GM21526 (cell line): ENCODE results near the gene NFATC1.

Experiments used
- ATAC-seq: cut with Tn5 transposase; IDR thresholded peaks from one replicate; pipeline ENCODE4 v1.9.1; 2021; ENCODE audit warnings: moderate library complexity; ENCODE audit not compliant: unreplicated experiment, low FRiP score

The NFATC1 gene

GRCh38 chr18:79402977-79403722 lies 7.4 kb downstream of the NFATC1 start:
- ATAC-seq, result no peak

GRCh38 chr18:79403723-79404566 lies 8.2 kb downstream of the NFATC1 start:
- no peak for ATAC-seq

DNA sequence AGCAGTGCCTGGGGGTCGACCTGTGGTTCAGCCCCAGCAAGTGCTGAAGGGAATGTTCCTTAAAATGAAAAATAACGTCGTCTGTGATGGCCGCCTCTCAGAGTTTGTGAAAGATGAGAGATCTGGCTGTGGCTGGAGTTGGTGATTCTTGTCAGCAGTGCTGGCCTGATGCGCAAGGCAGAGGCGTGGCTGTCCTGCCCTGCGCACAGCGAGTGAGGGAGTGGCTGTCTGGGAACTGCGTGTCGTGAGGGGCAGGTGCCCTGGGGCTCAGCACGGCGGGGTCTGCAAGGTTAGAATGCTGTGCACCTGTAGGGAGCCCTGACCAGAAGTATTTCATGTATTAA lies 8.8 kb downstream of the NFATC1 start:
- no peak for ATAC-seq

DNA sequence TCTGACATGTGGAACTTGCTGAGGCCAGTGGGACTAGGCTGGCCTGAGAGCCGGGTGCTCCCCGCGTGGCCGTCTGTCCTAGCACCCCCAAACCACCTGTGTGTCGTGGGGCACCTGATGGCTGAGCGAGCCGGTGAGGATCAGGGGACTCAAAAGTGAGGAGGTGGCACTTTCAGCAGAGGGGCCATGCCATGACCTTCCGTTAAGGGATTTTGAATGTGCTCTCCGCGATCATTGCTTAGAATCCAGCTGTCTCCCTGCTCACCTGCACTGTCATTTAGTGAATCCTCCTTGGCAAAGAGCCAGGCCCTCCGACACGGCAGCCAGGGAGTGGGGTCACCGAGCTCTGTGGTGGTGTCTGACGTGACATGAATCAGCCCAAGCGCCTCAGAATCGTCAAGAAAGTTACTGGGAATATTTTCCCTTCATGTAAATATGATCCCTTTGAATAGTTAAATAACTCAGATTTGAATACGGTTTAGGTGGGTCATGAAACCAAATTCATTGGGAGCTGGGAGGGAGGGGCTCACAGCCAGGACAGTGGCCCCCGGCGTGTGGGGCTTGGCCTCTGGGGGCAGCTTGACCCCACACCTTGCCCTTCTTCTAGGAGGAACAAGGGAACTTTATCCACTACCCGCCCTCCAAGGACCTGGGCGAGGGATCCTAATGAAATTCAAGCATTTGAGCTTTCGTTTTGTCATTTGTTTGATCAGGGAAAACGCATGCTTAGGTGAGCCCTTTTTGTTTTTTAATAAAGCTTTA lies 9.5 kb downstream of the NFATC1 start:
- no peak for ATAC-seq

GRCh38 chr18:79405781-79406575 lies 10.2 kb downstream of the NFATC1 start:
- ATAC-seq, result peak; percentile 75

DNA sequence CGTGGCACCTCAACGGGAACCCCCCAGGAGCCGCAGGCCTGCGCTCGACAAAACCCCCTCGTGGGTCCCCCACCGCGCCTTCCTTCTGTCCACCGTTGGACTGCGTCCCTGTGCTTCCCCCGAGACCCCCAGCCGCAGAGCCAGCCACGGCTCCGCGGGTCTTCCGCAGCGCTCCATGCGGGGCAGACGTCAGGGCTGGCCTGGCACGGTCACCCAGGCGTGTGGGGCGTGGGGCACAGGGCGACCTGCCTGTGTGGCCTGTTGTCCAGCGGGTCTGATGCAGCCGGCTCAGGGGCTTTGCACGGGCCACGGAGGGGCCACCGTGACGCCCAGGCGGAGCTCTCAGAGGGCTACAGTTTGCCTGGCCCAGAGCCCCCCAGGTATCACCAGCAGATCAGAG lies 11.0 kb downstream of the NFATC1 start:
- no peak for ATAC-seq

DNA sequence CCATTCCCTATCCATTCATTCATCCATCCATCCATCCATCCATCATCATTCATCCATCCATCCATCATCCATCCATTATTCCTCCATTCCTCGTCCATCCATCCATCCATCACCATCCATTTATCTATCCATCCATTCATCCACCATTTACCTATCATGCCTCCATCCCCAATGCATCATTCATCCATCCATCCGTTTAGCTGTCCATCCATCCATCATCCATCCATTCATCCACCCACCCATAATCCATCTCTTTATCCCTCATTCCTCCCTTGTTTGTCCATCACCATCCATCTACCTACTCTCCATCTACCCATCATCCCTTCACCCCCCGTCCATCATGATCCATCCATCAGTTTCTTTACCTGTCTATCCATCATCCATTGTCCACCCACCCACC lies 13.6 kb downstream of the NFATC1 start:
- ATAC-seq, result no peak

DNA sequence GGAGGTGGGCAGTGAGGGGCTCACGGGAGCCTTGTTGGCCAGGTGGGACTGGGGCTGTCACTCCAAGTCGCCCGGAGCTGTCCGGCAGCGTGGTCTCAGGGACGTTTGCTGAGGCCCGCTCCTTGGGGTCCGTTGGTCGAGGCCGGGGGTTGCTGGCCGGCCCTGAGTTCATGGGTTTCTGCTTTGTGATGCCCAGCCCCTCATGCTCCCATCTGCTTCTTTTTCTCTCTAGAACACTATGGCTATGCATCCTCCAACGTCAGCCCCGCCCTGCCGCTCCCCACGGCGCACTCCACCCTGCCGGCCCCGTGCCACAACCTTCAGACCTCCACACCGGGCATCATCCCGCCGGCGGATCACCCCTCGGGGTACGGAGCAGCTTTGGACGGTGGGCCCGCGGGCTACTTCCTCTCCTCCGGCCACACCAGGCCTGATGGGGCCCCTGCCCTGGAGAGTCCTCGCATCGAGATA lies 14.5 kb downstream of the NFATC1 start:
- ATAC-seq, result no peak

- ATAC-seq, result no peak
These were observed 15.2 kb downstream of the NFATC1 start for GRCh38 chr18:79410731-79411613.

DNA sequence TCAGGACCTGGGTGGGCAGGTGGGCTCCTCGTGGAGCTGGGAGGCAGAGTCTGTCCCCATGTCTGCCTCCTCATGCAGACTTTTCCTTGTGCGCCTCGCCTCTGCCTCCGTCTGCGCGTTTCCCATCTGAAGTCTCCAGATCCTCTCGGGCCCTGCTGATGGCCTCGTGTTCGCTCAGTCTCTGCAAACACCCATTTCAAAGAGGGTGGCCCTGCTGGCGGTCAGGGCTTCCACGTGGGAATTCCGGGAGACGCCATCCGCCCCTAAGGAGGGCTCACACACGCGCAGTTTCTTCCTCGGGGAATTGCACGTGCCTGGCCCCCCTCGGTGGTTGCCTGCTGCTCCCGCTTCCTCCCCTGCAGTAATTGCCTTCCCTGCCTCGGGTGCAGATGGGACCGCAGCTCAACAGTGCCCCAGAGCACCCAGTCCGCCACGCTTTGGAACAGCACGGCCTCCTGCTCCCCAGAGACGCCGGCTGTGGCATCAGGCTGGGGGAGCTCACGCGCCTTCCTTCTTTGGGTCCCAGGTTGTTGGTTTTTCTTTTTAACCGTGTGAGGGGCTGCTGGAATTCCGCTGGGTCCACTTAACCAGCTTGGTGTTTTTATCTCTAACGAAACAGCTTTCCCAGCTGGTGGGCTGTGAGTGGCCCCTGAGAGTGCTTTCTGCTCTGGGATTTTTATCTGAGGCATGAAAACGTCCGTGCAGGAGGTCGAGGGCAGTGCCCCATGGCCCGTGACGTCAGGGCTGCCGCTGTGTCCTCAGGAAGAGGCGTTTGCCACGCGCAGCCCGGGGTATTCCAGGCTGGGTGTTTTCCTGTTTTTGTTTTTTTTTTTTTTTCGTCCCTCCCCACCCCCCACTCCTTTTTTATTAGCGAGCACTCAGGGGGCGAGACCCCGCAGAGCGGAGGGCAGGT lies 16.1 kb downstream of the NFATC1 start:
- ATAC-seq, result no peak

DNA sequence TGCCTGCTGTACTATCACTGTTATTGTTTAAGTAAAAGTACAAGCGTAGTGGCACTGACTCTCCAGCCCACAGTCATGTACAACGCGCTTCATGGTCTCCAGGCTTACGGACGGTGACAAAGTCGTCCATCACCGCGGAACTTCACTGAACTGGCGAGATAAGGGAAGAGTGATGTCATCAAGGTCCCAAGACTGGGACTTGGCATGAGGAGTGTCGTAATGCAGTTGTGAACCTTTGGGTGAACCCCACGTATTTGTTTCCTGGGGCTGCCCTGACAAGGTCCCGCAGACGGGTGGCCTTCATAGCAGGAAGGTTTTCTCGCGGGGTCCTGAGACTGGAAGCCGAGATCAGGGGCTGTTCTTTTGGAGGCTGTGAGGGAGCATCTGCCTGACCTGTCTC lies 17.3 kb downstream of the NFATC1 start:
- ATAC-seq, result no peak

GRCh38 chr18:79413426-79413825 lies 17.7 kb downstream of the NFATC1 start:
- ATAC-seq, result no peak

- no peak for ATAC-seq
These were observed 18.2 kb downstream of the NFATC1 start for GRCh38 chr18:79413901-79414300.

DNA sequence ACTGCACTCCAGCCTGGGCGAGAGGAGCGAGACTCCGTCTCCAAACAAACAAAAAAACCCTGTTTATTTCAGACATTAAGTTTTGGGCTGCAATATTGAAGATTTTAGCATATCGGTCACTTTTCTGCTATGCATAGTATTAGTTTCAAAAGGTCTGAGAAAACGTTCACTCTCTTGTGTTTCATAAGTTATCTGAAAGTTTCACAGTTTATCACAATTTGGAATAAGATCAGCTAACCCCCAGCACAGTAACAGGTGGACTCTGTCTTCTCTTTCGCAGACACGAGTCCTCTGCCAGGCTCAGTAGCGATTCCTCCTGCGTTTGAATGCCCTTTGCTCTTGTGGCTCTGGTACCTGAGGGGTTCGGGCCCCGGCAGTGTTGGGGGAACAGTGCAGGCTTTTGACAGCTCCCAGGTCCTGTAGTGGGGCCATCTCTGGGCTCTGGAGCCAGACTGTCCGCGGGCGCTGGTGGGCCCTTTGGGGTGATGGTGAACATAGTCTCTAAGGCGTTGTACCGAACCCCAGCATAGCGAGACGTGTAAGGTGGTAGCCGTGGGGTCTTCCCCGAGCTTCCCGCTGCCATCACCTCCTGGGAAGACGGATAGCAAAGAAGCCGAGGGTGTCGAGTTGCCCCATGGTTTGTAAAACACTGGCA lies 20.4 kb downstream of the NFATC1 start:
- no peak for ATAC-seq

- ATAC-seq, result no peak
These were observed 20.9 kb downstream of the NFATC1 start for GRCh38 chr18:79416677-79417052.

DNA sequence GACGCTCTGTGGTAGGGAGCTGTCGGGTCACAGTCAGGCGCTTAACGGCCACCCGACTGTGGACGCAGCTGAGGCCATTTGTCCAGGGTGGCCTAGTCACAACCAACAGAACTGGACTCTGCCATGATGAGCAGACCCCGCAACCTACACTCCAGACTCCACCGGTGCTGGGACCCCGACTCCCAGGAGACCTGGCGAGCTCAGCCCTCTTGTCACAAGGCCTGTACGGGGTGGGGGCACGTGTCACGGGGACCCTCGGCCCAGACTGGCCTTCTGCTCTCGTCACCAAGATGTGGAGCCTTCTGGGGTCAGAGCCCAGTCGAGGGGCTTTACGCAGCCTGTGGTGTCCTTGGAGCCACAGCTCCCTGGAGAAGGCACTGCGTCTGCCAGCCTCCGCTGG lies 22.5 kb downstream of the NFATC1 start:
- no peak for ATAC-seq

DNA sequence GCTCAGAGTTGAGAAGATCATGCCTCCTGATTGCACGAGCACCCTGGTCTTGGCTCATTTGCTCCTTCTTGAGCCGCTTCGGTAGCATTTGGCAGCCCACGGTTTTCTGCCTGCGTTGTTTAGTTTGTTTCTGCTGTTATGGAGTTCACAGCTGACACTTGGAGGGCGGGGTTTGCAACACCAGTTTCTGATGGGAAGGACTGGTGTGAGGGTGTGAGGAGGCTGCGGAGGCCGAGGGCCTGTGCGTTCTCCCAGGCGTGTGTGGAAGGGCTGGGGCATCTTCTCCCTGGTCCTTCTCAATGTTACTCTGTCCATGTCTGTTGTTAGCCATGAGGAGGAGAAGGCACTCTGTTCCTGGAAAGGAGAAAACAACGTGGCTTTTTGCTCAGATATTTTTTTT lies 22.9 kb downstream of the NFATC1 start:
- no peak for ATAC-seq
